Lung (tissue), 12 donors: ENCODE data around the gene KRT34. TPM values are rescaled to one million over a fixed set of nuclear protein-coding genes. Genes with fewer than 3 reads are reported as not detected.

Experiments
- ATAC-seq: fragments of 200-7000 bp; cut with Tn5 transposase; one replicate; pipeline ENCODE4 v1.9.1; 2020; ENCODE audit warnings: moderate number of reproducible peaks; ENCODE audit not compliant: insufficient read depth, low FRiP score
- DNase-seq, 3 donors: peaks; one replicate each; pipeline ENCODE4 v3.0.0-alpha.2; 2013 to 2017
- H3K27ac ChIP-seq, 2 donors: one replicate each; pipeline ENCODE4 v1.5.1; 2013; ENCODE audit warnings: mild to moderate bottlenecking in 2 of 2, moderate library complexity in 2 of 2, control low read depth in 1 of 2, inconsistent platforms in 1 of 2, low read depth in 1 of 2, low read length in 1 of 2
- H3K27me3 ChIP-seq, 3 donors: one replicate each; pipeline ENCODE4 v1.5.1; 2013; ENCODE audit warnings: low read length in 2 of 3; ENCODE audit not compliant: control insufficient read depth in 3 of 3, insufficient read depth in 3 of 3
- H3K36me3 ChIP-seq, 4 donors: one replicate each; pipeline ENCODE4 v1.5.1; 2013; ENCODE audit warnings: low read length in 4 of 4, mild to moderate bottlenecking in 1 of 4, moderate library complexity in 1 of 4; ENCODE audit not compliant: control insufficient read depth in 4 of 4, insufficient read depth in 4 of 4
- H3K4me1 ChIP-seq, 5 donors: one replicate each; pipeline ENCODE4 v1.5.1; 2013; ENCODE audit warnings: low read length in 5 of 5, mild to moderate bottlenecking in 2 of 5, moderate library complexity in 1 of 5; ENCODE audit not compliant: control insufficient read depth in 5 of 5, insufficient read depth in 5 of 5
- H3K4me3 ChIP-seq: one replicate; pipeline ENCODE4 v1.5.1; 2013; ENCODE audit warnings: mild to moderate bottlenecking, control low read depth, moderate library complexity
- H3K9ac ChIP-seq, 2 donors: one replicate each; pipeline ENCODE4 v1.5.1; 2013; ENCODE audit warnings: low read length in 2 of 2, control low read depth in 1 of 2; ENCODE audit not compliant: insufficient read depth in 1 of 2
- H3K9me3 ChIP-seq, 4 donors: one replicate each; pipeline ENCODE4 v1.5.1; 2013; ENCODE audit warnings: low read length in 3 of 4, mild to moderate bottlenecking in 1 of 4, moderate library complexity in 1 of 4; ENCODE audit not compliant: control insufficient read depth in 4 of 4, insufficient read depth in 3 of 4
- CTCF ChIP-seq: IDR thresholded peaks from 2 replicates; pipeline ENCODE4 v1.5.1; 2012; ENCODE audit warnings: mild to moderate bottlenecking; ENCODE audit errors: control extremely low read depth, extremely low read depth
- WGBS, 2 donors: extraction: QIAGEN DNeasy Blood & Tissue Kit; methylation state at CpG; one replicate each; pipeline ENCODE4 v1.1.7; 2013; 5-methylcytosine and 5-hydroxymethylcytosine counted together
- polyA plus RNA-seq, 2 donors: library from polyadenylated mRNA; stranded (reverse); fragments of 200-250 nt; gene quantifications; one replicate each; pipeline ENCODE4 v1.2.1, GENCODE V29; 2013
- total RNA-seq, 2 donors: library from RNA; depleted of rRNA in 1 of 2; stranded (reverse); fragments of >200 nt in 1 of 2; gene quantifications; one replicate each; pipeline ENCODE4 v1.2.1, GENCODE V29; 2014 to 2021
- donor health status: control.
- donor health status: control.
- donor health status: Bipolar disorder and iron deficiency.
- donor health status: healthy.
- donor health status: DM: yes; HTN: yes; CAD: no.

KRT34 gene
- total and polyA plus RNA-seq, 4 donors: not detected

GRCh38 chr17:41417576-41418015 is 35.5 kb upstream of the KRT34 start:
- Histone ChIP-seq H3K4me3 (no peak overlapping the region), H3K27ac (no peak overlapping the region), H3K27me3 (no peaks in the 10 kb centered on the region), H3K9ac (no peak overlapping the region), H3K36me3 (no peaks in the 10 kb centered on the region), H3K4me1 (peaks cover 0 to 1% (median 0%) of the 10 kb centered on the region in 5 donors), H3K9me3 (peaks cover 0 to 1% (median 0%) of the 10 kb centered on the region in 4 donors)
- TF ChIP-seq CTCF: no peak
- ATAC-seq: no peak
- no peak for DNase-seq
- WGBS, 2 donors: 45 to 46% methylated on average over 4 of the region's 4 CpGs

GRCh38 chr17:41417127-41417526 is 35.0 kb upstream of the KRT34 start:
- Histone ChIP-seq H3K36me3 (no peaks in the 10 kb centered on the region), H3K4me3 (no peak overlapping the region), H3K27ac (no peak overlapping the region), H3K9ac (no peak overlapping the region), H3K27me3 (no peaks in the 10 kb centered on the region), H3K4me1 (peaks cover 0 to 1% (median 0%) of the 10 kb centered on the region in 5 donors), H3K9me3 (peaks cover 0 to 1% (median 0%) of the 10 kb centered on the region in 4 donors)
- WGBS, 2 donors: 90 to 92% methylated on average over 6 of the region's 6 CpGs
- TF ChIP-seq CTCF: no peak
- ATAC-seq (no peak), DNase-seq (no peak)

GRCh38 chr17:41416479-41416878 is 34.4 kb upstream of the KRT34 start:
- TF ChIP-seq CTCF: no peak
- H3K27ac ChIP-seq: no peak overlapping the region
- no peaks in the 10 kb centered on the region for H3K27me3 ChIP-seq
- peaks cover 0 to 1% (median 0%) of the 10 kb centered on the region in 4 donors for H3K9me3 ChIP-seq
- ATAC-seq (no peak), DNase-seq (no peak)
- H3K36me3 ChIP-seq: no peaks in the 10 kb centered on the region
- 91 to 96% methylated on average over 5 of the region's 5 CpGs for WGBS, 2 donors
- H3K4me1 ChIP-seq: peaks cover 0 to 1% (median 0%) of the 10 kb centered on the region in 5 donors
- no peak overlapping the region for H3K9ac ChIP-seq
- no peak overlapping the region for H3K4me3 ChIP-seq

- Histone ChIP-seq H3K9ac (no peak overlapping the region), H3K9me3 (peaks cover 0 to 1% (median 0%) of the 10 kb centered on the region in 4 donors), H3K27me3 (no peaks in the 10 kb centered on the region), H3K27ac (no peak overlapping the region), H3K4me1 (peaks cover 0 to 1% (median 0%) of the 10 kb centered on the region in 5 donors), H3K36me3 (no peaks in the 10 kb centered on the region), H3K4me3 (no peak overlapping the region)
- TF ChIP-seq CTCF: no peak
- WGBS, 2 donors: 79 to 84% methylated on average over 3 of the region's 3 CpGs
- no peak for DNase-seq
- ATAC-seq: no peak
Observed at GRCh38 chr17:41415833-41416335, 33.8 kb upstream of the KRT34 start.
